NCI-H2196 treated with DMSO at 0.1 percent for 48 hours (cell line): ENCODE results near the gene TM9SF4.

Source experiments
- DNase-seq: peaks from one replicate; lab custom pipeline; 2025; ENCODE audit not compliant: unreplicated experiment; lab: John Stamatoyannopoulos, UW

The TM9SF4 gene

GRCh38 chr20:32126919-32127318 lies 17.4 kb downstream of the TM9SF4 start:
- no peak for DNase-seq

GRCh38 chr20:32127347-32127746 lies 17.8 kb downstream of the TM9SF4 start:
- DNase-seq, result no peak

- DNase-seq, result no peak
These were observed 18.7 kb downstream of the TM9SF4 start for GRCh38 chr20:32128167-32128566.

GRCh38 chr20:32129863-32130262 lies 20.3 kb downstream of the TM9SF4 start:
- no peak for DNase-seq

GRCh38 chr20:32130352-32130751 lies 20.8 kb downstream of the TM9SF4 start:
- DNase-seq, result no peak

- DNase-seq, result no peak
These were observed 21.5 kb downstream of the TM9SF4 start for GRCh38 chr20:32130965-32131364.

GRCh38 chr20:32132911-32133549 lies 23.5 kb downstream of the TM9SF4 start:
- DNase-seq, result no peak

- DNase-seq, result no peak
These were observed 24.5 kb downstream of the TM9SF4 start for GRCh38 chr20:32134026-32134425.

GRCh38 chr20:32135983-32136515 lies 26.5 kb downstream of the TM9SF4 start:
- no peak for DNase-seq

GRCh38 chr20:32138921-32139320 lies 29.4 kb downstream of the TM9SF4 start:
- DNase-seq, result no peak

GRCh38 chr20:32139947-32140346 lies 30.4 kb downstream of the TM9SF4 start:
- DNase-seq, result no peak

GRCh38 chr20:32140603-32141002 lies 31.1 kb downstream of the TM9SF4 start:
- no peak for DNase-seq

GRCh38 chr20:32141465-32141980 lies 32.0 kb downstream of the TM9SF4 start:
- DNase-seq, result no peak

- DNase-seq, result no peak
These were observed 32.6 kb downstream of the TM9SF4 start for GRCh38 chr20:32142088-32142487.

GRCh38 chr20:32142991-32143390 lies 33.5 kb downstream of the TM9SF4 start:
- DNase-seq, result no peak

- peak; percentile 20 for DNase-seq
These were observed 35.6 kb downstream of the TM9SF4 start for GRCh38 chr20:32144898-32145662.

- DNase-seq, result no peak
These were observed 40.2 kb downstream of the TM9SF4 start for GRCh38 chr20:32149566-32150170.

- no peak for DNase-seq
These were observed 40.9 kb downstream of the TM9SF4 start for GRCh38 chr20:32150291-32150848.

- no peak for DNase-seq
These were observed 43.1 kb downstream of the TM9SF4 start for GRCh38 chr20:32152421-32153155.

- DNase-seq, result no peak
These were observed 43.7 kb downstream of the TM9SF4 start for GRCh38 chr20:32153156-32153665.

GRCh38 chr20:32153771-32154170 lies 44.3 kb downstream of the TM9SF4 start:
- no peak for DNase-seq
